Measurements from ENCODE around the gene MRGPRG.
A peak's percentile ranks its signal among the peaks of the same experiment; 100 is the strongest.

The MRGPRG gene

GRCh38 chr11:3214420-3214699 is 4.3 kb downstream of the MRGPRG start:
- DNase-seq (ENCODE audit: insufficient read length), result no peak
- no peak for TF ChIP-seq TAF1 (IDR thresholded peaks at IDR 0.05; ENCODE audit: borderline replicate concordance, low read depth, low read length)
- no peak for TF ChIP-seq POLR2A (IDR thresholded peaks at IDR 0.05; ENCODE audit: low read depth, low read length)
- no peak for FAIRE-seq

GRCh38 chr11:3213659-3214419 is 4.8 kb downstream of the MRGPRG start:
- DNase-seq (ENCODE audit: insufficient read length), result no peak
- TF ChIP-seq POLR2A (IDR thresholded peaks at IDR 0.05; ENCODE audit: low read depth, low read length), result no peak
- no peak for TF ChIP-seq POLR2AphosphoS5 (IDR thresholded peaks at IDR 0.05; ENCODE audit: low read depth, low read length)
- TF ChIP-seq TAF1 (IDR thresholded peaks at IDR 0.05; ENCODE audit: borderline replicate concordance, low read depth, low read length), result no peak
- no peak for FAIRE-seq

- DNase-seq (ENCODE audit: insufficient read length) (no peak), FAIRE-seq (no peak)
- TF ChIP-seq POLR2A (IDR thresholded peaks at IDR 0.05; ENCODE audit: low read depth, low read length) (no peak), POLR2AphosphoS5 (IDR thresholded peaks at IDR 0.05; ENCODE audit: low read depth, low read length) (no peak), TAF1 (IDR thresholded peaks at IDR 0.05; ENCODE audit: borderline replicate concordance, low read depth, low read length) (no peak)
These were observed 10.3 kb downstream of the MRGPRG start for GRCh38 chr11:3208272-3208671.

GRCh38 chr11:3207526-3208189 is 11.0 kb downstream of the MRGPRG start:
- TF ChIP-seq TAF1 (IDR thresholded peaks at IDR 0.05; ENCODE audit: borderline replicate concordance, low read depth, low read length) (no peak), POLR2AphosphoS5 (IDR thresholded peaks at IDR 0.05; ENCODE audit: low read depth, low read length) (no peak), POLR2A (IDR thresholded peaks at IDR 0.05; ENCODE audit: low read depth, low read length) (no peak)
- no peak for DNase-seq (ENCODE audit: insufficient read length)
- FAIRE-seq, result no peak

- FAIRE-seq (no peak), DNase-seq (ENCODE audit: insufficient read length) (no peak)
- TF ChIP-seq TAF1 (IDR thresholded peaks at IDR 0.05; ENCODE audit: borderline replicate concordance, low read depth, low read length) (no peak), POLR2A (IDR thresholded peaks at IDR 0.05; ENCODE audit: low read depth, low read length) (no peak), POLR2AphosphoS5 (IDR thresholded peaks at IDR 0.05; ENCODE audit: low read depth, low read length) (no peak)
These were observed 11.8 kb downstream of the MRGPRG start for GRCh38 chr11:3206922-3207204.

GRCh38 chr11:3206156-3206921 is 12.3 kb downstream of the MRGPRG start:
- TF ChIP-seq POLR2A (IDR thresholded peaks at IDR 0.05; ENCODE audit: low read depth, low read length) (no peak), POLR2AphosphoS5 (IDR thresholded peaks at IDR 0.05; ENCODE audit: low read depth, low read length) (no peak), TAF1 (IDR thresholded peaks at IDR 0.05; ENCODE audit: borderline replicate concordance, low read depth, low read length) (no peak)
- peak; percentile 78 for FAIRE-seq
- no peak for DNase-seq (ENCODE audit: insufficient read length)

- no peak for TF ChIP-seq POLR2AphosphoS5 (IDR thresholded peaks at IDR 0.05; ENCODE audit: low read depth, low read length)
- FAIRE-seq, result no peak
These were observed 13.1 kb downstream of the MRGPRG start for GRCh38 chr11:3205261-3206155.

GRCh38 chr11:3204141-3205015 is 14.2 kb downstream of the MRGPRG start:
- FAIRE-seq (no peak), DNase-seq (ENCODE audit: insufficient read length) (no peak)
- TF ChIP-seq TAF1 (IDR thresholded peaks at IDR 0.05; ENCODE audit: borderline replicate concordance, low read depth, low read length) (no peak), POLR2A (IDR thresholded peaks at IDR 0.05; ENCODE audit: low read depth, low read length) (no peak), POLR2AphosphoS5 (IDR thresholded peaks at IDR 0.05; ENCODE audit: low read depth, low read length) (no peak)

More at GRCh38 chr11:3205261-3206155, 13.1 kb downstream of the MRGPRG start:
- no peak for DNase-seq (ENCODE audit: insufficient read length)

GRCh38 chr11:3203221-3204043 is 15.2 kb downstream of the MRGPRG start:
- DNase-seq (ENCODE audit: insufficient read length) (no peak), FAIRE-seq (no peak)
- no peak for TF ChIP-seq POLR2AphosphoS5 (IDR thresholded peaks at IDR 0.05; ENCODE audit: low read depth, low read length)
- TF ChIP-seq POLR2A (IDR thresholded peaks at IDR 0.05; ENCODE audit: low read depth, low read length), result no peak
- no peak for TF ChIP-seq TAF1 (IDR thresholded peaks at IDR 0.05; ENCODE audit: borderline replicate concordance, low read depth, low read length)

GRCh38 chr11:3202759-3203158 is 15.9 kb downstream of the MRGPRG start:
- no peak for TF ChIP-seq TAF1 (IDR thresholded peaks at IDR 0.05; ENCODE audit: borderline replicate concordance, low read depth, low read length)
- TF ChIP-seq POLR2A (IDR thresholded peaks at IDR 0.05; ENCODE audit: low read depth, low read length), result no peak
- no peak for TF ChIP-seq POLR2AphosphoS5 (IDR thresholded peaks at IDR 0.05; ENCODE audit: low read depth, low read length)
- no peak for DNase-seq (ENCODE audit: insufficient read length)
- no peak for FAIRE-seq
